Measurements from ENCODE around the gene PRKCG.

- TF ChIP-seq, protein P1, sequence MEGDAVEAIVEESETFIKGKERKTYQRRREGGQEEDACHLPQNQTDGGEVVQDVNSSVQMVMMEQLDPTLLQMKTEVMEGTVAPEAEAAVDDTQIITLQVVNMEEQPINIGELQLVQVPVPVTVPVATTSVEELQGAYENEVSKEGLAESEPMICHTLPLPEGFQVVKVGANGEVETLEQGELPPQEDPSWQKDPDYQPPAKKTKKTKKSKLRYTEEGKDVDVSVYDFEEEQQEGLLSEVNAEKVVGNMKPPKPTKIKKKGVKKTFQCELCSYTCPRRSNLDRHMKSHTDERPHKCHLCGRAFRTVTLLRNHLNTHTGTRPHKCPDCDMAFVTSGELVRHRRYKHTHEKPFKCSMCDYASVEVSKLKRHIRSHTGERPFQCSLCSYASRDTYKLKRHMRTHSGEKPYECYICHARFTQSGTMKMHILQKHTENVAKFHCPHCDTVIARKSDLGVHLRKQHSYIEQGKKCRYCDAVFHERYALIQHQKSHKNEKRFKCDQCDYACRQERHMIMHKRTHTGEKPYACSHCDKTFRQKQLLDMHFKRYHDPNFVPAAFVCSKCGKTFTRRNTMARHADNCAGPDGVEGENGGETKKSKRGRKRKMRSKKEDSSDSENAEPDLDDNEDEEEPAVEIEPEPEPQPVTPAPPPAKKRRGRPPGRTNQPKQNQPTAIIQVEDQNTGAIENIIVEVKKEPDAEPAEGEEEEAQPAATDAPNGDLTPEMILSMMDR (IDR thresholded peaks at IDR 0.05), result no peak
- TF ChIP-seq POLR2A (IDR thresholded peaks at IDR 0.05), result no peak
These were observed 1.2 kb downstream of the PRKCG start for GRCh38 chr19:53883231-53883661.

All from body of pancreas (tissue), 4 donors.